Natural killer cell (primary cell): ENCODE data around the gene IDH3B. TPM values are rescaled to one million over a fixed set of nuclear protein-coding genes. Genes with fewer than 3 reads are reported as not detected.

Experiments
- ATAC-seq, 3 donors: fragments of 150-1000 bp in 2 of 3; fragments of 200-7000 bp in 1 of 3; cut with Tn5 transposase; 1 replicate in 1 of 3; 2 replicates in 2 of 3; pipeline ENCODE4 v1.10.0; 2021; ENCODE audit warnings: mild to moderate bottlenecking in 2 of 3, moderate library complexity in 2 of 3
- DNase-seq, 2 donors: peaks; one replicate each; pipeline versions ENCODE4 v3.0.0 to v3.0.0-alpha.2; 2013 to 2021; ENCODE audit warnings: mixed read lengths in 1 of 2
- H3K27ac ChIP-seq: one replicate; pipeline ENCODE4 v1.5.1; 2013; ENCODE audit warnings: mild to moderate bottlenecking, low read length
- H3K27me3 ChIP-seq: one replicate; pipeline ENCODE4 v1.6.1; 2013; ENCODE audit warnings: low read length; ENCODE audit not compliant: control insufficient read depth, insufficient read depth
- H3K36me3 ChIP-seq: one replicate; pipeline ENCODE4 v1.6.1; 2013; ENCODE audit warnings: low read length; ENCODE audit not compliant: control insufficient read depth, insufficient read depth
- H3K4me1 ChIP-seq: one replicate; pipeline ENCODE4 v1.6.1; 2013; ENCODE audit warnings: low read length; ENCODE audit not compliant: control insufficient read depth, insufficient read depth
- H3K4me3 ChIP-seq: one replicate; pipeline ENCODE4 v1.5.1; 2013; ENCODE audit warnings: low read length
- H3K9me3 ChIP-seq: one replicate; pipeline ENCODE4 v1.6.1; 2013; ENCODE audit warnings: low read length; ENCODE audit not compliant: control insufficient read depth, insufficient read depth
- H3K27ac Mint-ChIP-seq, 2 donors: one replicate each; pipeline ENCODE4 v1.8.0; 2022; ENCODE audit warnings: mild to moderate bottlenecking in 2 of 2, mixed read lengths in 2 of 2, moderate library complexity in 1 of 2
- H3K27me3 Mint-ChIP-seq, 2 donors: one replicate each; pipeline ENCODE4 v1.8.0; 2022; ENCODE audit warnings: low read depth in 2 of 2, mixed read lengths in 2 of 2
- H3K36me3 Mint-ChIP-seq: one replicate; pipeline ENCODE4 v1.8.0; 2022; ENCODE audit warnings: mixed read lengths
- H3K4me1 Mint-ChIP-seq, 2 donors: one replicate each; pipeline ENCODE4 v1.8.0; 2022; ENCODE audit warnings: mixed read lengths in 2 of 2
- H3K4me3 Mint-ChIP-seq: one replicate; pipeline ENCODE4 v1.8.0; 2022; ENCODE audit warnings: mild to moderate bottlenecking, moderate library complexity, mixed read lengths
- H3K9me3 Mint-ChIP-seq, 2 donors: one replicate each; pipeline ENCODE4 v1.8.0; 2022; ENCODE audit warnings: mixed read lengths in 2 of 2
- WGBS: methylation state at CpG from one replicate; pipeline ENCODE4 v1.1.7; 2013; ENCODE audit warnings: missing lambda C conversion rate; ENCODE audit not compliant: insufficient coverage; 5-methylcytosine and 5-hydroxymethylcytosine counted together
- intact Hi-C: fragments of 100-400 bp; cut with micrococcal nuclease; formaldehyde crosslinking; loops from one replicate; pipeline ENCODE4 v1.14.2; 2022
- total RNA-seq, 4 donors: library from RNA; stranded (reverse); fragments of 120-200 nt in 1 of 4; gene quantifications; one replicate each; pipeline versions ENCODE4 v1.2.3 to v1.2.4, GENCODE V29; 2013 to 2022
- TF ChIP-seq, protein P1 (sequence below): fragments of 200-600 bp; IDR thresholded peaks from one replicate; pipeline ENCODE4 v1.8.0; 2022; ENCODE audit warnings: antibody characterized with exemption

IDH3B gene
- total RNA-seq, 3 donors from 2014 or later (not counting 1 experiment from before 2014, with no cell fraction given): 149 to 161 (median 153) TPM

DNA sequence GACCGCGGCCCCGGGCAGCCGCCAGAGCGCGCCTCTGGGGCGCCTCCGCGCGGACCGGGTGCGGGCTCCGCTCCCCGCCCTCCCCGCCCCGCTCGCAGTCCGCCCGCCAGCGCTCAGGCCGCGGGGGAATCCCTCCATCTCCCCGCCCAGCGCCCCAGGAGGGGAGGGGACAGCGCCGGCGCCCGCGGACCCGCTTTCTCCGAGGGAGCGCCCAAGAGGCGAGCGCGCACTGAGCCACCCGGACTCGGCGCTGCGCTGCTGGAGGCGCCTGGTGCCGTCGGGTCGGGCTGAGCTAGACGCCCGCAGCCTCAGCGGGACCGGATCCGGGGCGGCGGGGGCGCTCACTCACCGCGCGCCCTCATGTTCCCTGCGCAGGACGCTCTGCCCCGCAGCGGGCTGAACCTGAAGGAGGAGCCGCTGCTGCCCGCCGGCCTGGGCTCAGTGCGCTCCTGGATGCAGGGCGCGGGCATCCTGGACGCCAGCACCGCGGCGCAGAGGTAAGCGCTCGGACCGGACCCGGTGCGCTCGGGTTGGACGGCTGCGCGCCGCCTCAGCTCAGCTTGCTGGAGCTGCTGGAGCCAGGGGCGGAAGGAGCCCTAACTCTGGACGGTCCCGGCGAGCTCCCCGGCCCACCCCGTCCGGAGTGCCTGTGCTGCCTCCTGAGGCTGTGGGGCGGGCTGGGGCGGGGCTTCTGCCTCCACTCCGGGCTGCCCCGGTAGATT is 29.4 kb upstream of the IDH3B start:
- Mint-ChIP-seq H3K4me3 (peak overlapping the region; percentile 28), H3K36me3 (no peaks in the 10 kb centered on the region), H3K27ac (peak overlapping the region in 1 of 2 donors; percentile 44), H3K27me3 (peaks cover 0 to 43% of the 10 kb centered on the region in 2 donors), H3K9me3 (no peaks in the 10 kb centered on the region), H3K4me1 (peaks cover 21 to 40% of the 10 kb centered on the region in 2 donors)
- WGBS: 4% methylated on average over 89 of the region's 89 CpGs
- DNase-seq (peak; percentile 65 to 75), ATAC-seq (peak; percentile 70 to 79 (median 75))
- TF ChIP-seq, protein P1, sequence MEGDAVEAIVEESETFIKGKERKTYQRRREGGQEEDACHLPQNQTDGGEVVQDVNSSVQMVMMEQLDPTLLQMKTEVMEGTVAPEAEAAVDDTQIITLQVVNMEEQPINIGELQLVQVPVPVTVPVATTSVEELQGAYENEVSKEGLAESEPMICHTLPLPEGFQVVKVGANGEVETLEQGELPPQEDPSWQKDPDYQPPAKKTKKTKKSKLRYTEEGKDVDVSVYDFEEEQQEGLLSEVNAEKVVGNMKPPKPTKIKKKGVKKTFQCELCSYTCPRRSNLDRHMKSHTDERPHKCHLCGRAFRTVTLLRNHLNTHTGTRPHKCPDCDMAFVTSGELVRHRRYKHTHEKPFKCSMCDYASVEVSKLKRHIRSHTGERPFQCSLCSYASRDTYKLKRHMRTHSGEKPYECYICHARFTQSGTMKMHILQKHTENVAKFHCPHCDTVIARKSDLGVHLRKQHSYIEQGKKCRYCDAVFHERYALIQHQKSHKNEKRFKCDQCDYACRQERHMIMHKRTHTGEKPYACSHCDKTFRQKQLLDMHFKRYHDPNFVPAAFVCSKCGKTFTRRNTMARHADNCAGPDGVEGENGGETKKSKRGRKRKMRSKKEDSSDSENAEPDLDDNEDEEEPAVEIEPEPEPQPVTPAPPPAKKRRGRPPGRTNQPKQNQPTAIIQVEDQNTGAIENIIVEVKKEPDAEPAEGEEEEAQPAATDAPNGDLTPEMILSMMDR: no peak
- H3K36me3 ChIP-seq: no peaks in the 10 kb centered on the region
- H3K4me1 ChIP-seq: peaks cover 23% of the 10 kb centered on the region
- H3K27ac ChIP-seq: no peak overlapping the region
- intact Hi-C loops: no loop called here
- H3K27me3 ChIP-seq: peaks cover 24% of the 10 kb centered on the region
- no peak overlapping the region for H3K4me3 ChIP-seq
- H3K9me3 ChIP-seq: no peaks in the 10 kb centered on the region

DNA sequence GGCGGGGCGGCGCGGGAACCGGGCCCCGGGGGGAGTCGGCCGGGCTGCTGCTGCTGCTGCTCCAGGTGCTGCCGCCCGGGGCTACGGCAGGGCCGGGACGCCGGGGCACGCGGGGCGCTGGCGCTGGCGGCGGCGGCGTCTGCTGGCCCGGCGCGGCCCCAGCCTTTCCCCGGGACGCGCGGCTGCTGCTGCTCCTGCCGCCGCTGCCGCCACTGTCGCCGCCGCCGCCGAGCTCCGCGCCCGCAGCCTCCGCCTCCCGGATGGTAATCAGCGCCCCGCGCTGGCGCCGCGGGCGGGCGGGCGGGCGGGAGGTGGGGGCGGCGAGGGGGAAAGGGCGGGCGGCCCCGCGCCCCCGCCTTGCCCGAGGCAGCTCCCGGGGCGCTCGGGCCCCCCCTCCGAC is 28.9 kb upstream of the IDH3B start:
- under 1% methylated on average over 64 of the region's 64 CpGs for WGBS
- Mint-ChIP-seq H3K9me3 (no peaks in the 10 kb centered on the region), H3K36me3 (no peaks in the 10 kb centered on the region), H3K27me3 (peaks cover 0 to 43% of the 10 kb centered on the region in 2 donors), H3K4me1 (peaks cover 26 to 45% of the 10 kb centered on the region in 2 donors), H3K4me3 (peak overlapping the region; percentile 28), H3K27ac (no peak overlapping the region)
- DNase-seq (no peak), ATAC-seq (no peak)
- TF ChIP-seq, protein P1: no peak
- Histone ChIP-seq H3K27ac (no peak overlapping the region), H3K9me3 (no peaks in the 10 kb centered on the region), H3K27me3 (peaks cover 24% of the 10 kb centered on the region), H3K36me3 (no peaks in the 10 kb centered on the region), H3K4me1 (peaks cover 29% of the 10 kb centered on the region), H3K4me3 (no peak overlapping the region)
- intact Hi-C loops: no loop called here

DNA sequence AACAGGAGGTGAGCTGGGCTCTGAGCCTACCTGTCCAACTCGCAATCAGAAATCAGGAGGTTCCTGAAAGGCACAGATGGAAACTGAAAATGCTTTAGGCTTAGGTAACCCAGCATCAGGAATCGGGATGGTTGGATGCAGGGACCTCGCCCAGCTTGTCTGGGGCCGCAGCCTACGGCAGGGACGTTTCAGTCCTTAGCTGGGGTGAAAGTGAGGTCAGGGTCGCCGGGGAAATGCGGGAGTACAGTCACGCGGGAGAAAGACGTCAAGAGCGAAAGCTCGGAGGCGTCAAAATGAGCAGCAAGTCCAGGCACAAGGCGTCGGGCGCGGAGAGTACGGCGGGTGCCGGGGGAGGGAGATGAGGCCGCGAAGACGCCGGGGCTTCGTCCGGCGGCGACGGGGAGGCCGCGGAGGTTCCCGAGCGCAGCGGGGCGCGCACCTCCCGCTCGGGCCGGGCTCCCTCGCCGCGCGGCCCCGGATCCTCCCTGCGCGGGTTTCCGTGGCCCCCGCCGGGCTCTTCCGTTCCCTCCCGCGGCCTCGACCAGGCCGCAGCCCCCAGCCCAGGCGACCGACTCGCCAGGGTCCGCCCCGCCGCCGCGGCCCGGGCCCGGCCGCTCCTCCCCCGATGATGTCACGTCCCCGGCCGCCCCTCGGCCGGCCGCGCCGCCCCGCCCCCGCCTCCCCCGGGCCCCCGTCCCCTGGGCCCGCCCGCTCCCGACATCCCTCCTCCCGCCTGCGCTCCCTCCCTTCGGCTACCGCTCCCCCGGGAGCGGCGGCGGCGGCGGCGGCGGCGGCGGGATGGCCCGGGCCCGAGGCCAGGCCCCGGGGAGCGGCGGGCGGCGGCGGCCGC is 28.2 kb upstream of the IDH3B start, which contains the start of gene EBF4:
Gene EBF4 (plus strand): TSS at position 745 of the 850 bp plus-strand sequence. CDS start 866 bp downstream, outside the sequence.
- Histone ChIP-seq H3K4me1 (peaks cover 34% of the 10 kb centered on the region), H3K4me3 (peak within 1 kb of the TSS; percentile 25), H3K9me3 (no peaks in the 10 kb centered on the region), H3K27me3 (peaks cover 24% of the 10 kb centered on the region), H3K27ac (no peak within 1 kb of the TSS), H3K36me3 (no peaks in the 10 kb centered on the region)
- Mint-ChIP-seq H3K9me3 (no peaks in the 10 kb centered on the region), H3K4me1 (peaks cover 32 to 50% of the 10 kb centered on the region in 2 donors), H3K36me3 (no peaks in the 10 kb centered on the region), H3K27ac (peak within 1 kb of the TSS; percentile 93), H3K4me3 (peak within 1 kb of the TSS; percentile 94), H3K27me3 (peaks cover 0 to 41% of the 10 kb centered on the region in 2 donors)
- peak; percentile 44 to 57 for DNase-seq
- TF ChIP-seq, protein P1: no peak
- intact Hi-C loops: no loop called here
- WGBS: 5% methylated on average over 104 of the region's 106 CpGs
- peak in 2 of 3 donors; percentile 19 to 20 for ATAC-seq
